ENCODE measurements around the gene ZNF382. TPM values are rescaled to one million over a fixed set of nuclear protein-coding genes. Genes with fewer than 3 reads are reported as not detected.
A peak's percentile ranks its signal among the peaks of the same experiment; 100 is the strongest.

ZNF382 gene
- polyA plus RNA-seq (2011; rRNA removed) (0.60 and 1.1 TPM in 2 replicates), polyA minus RNA-seq (2011; rRNA and poly(A)+ RNA removed) (1.9 and 2.5 TPM in 2 replicates)

- CTCF ChIA-PET: interaction anchor here (1.3 kb wide), 1 partner anchor 9 kb away, joined by 5 read pairs; no protein-coding TSS in a partner anchor
- DNase-seq (ENCODE audit: low read depth): peak; percentile 9
- H3K27me3 ChIP-seq (ENCODE audit: control insufficient read depth, insufficient read depth, low read length): no peaks in the 10 kb centered on the region
- H3K36me3 ChIP-seq (ENCODE audit: control insufficient read depth, insufficient read depth, low read length): no peaks in the 10 kb centered on the region
- no peak for TF ChIP-seq CTCF (IDR thresholded peaks at IDR 0.05; ENCODE audit: insufficient read depth, low read depth, low read length)
- POLR2A ChIA-PET: interaction anchor here (0.6 kb wide), 1 partner anchor 57 kb away, joined by 3 read pairs; no protein-coding TSS in a partner anchor
- peak within 1 kb of the TSS; percentile 54 for H3K4me3 ChIP-seq (ENCODE audit: low read depth, low read length)
Observed at GRCh38 chr19:36605101-36605876, at the start of gene ZNF382. Gene ZNF382, plus strand, starts transcription at chr19:36605313. Its CDS starts 4,602 bp downstream, at chr19:36609915.

- TF ChIP-seq CTCF (IDR thresholded peaks at IDR 0.05; ENCODE audit: insufficient read depth, low read depth, low read length): no peak
- Histone ChIP-seq H3K27me3 (ENCODE audit: control insufficient read depth, insufficient read depth, low read length) (no peaks in the 10 kb centered on the region), H3K36me3 (ENCODE audit: control insufficient read depth, insufficient read depth, low read length) (peaks cover 4% of the 10 kb centered on the region), H3K4me3 (ENCODE audit: low read depth, low read length) (no peak overlapping the region)
- POLR2A ChIA-PET: no interaction called here
- CTCF ChIA-PET: no interaction called here
- DNase-seq (ENCODE audit: low read depth): no peak
Observed at GRCh38 chr19:36564391-36564790, 40.7 kb upstream of the ZNF382 start.

- Histone ChIP-seq H3K36me3 (ENCODE audit: control insufficient read depth, insufficient read depth, low read length) (peaks cover 8% of the 10 kb centered on the region), H3K27me3 (ENCODE audit: control insufficient read depth, insufficient read depth, low read length) (no peaks in the 10 kb centered on the region), H3K4me3 (ENCODE audit: low read depth, low read length) (peak overlapping the region; percentile 64)
- ChIA-PET POLR2A (interaction anchor here (0.6 kb wide), 1 partner anchor 95 kb away, joined by 3 read pairs; no protein-coding TSS in a partner anchor), CTCF (no interaction called here)
- no peak for TF ChIP-seq CTCF (IDR thresholded peaks at IDR 0.05; ENCODE audit: insufficient read depth, low read depth, low read length)
- no peak for DNase-seq (ENCODE audit: low read depth)
Observed at GRCh38 chr19:36572593-36573019, 32.5 kb upstream of the ZNF382 start.

- Histone ChIP-seq H3K4me3 (ENCODE audit: low read depth, low read length) (peak within 1 kb of the TSS; percentile 64), H3K27me3 (ENCODE audit: control insufficient read depth, insufficient read depth, low read length) (no peaks in the 10 kb centered on the region), H3K36me3 (ENCODE audit: control insufficient read depth, insufficient read depth, low read length) (peaks cover 10% of the 10 kb centered on the region)
- TF ChIP-seq CTCF (IDR thresholded peaks at IDR 0.05; ENCODE audit: insufficient read depth, low read depth, low read length): no peak
- POLR2A ChIA-PET: interaction anchor here (0.5 to 0.7 kb wide), 3 partner anchors 45 to 177 kb away, joined by 3 read pairs; partner anchors contain the start of gene ZNF260
- DNase-seq (ENCODE audit: low read depth): peak; percentile 50
- CTCF ChIA-PET: no interaction called here
Observed at GRCh38 chr19:36573020-36573894, 31.9 kb upstream of the ZNF382 start, which contains the start of gene ZNF529. Gene ZNF529, minus strand, starts transcription at chr19:36573292. Its CDS starts 946 bp downstream, at chr19:36572346.
